22Rv1 (cell line): Measurements from ENCODE around the gene AK9.
A peak's percentile ranks its signal among the peaks of the same experiment; 100 is the strongest.

Experiments used
- H3K27ac ChIP-seq: fragments of 450-650 bp; 2 replicates; pipeline ENCODE4 v1.5.1; 2017
- CTCF ChIP-seq: fragments of 450-650 bp; IDR thresholded peaks from 2 replicates; pipeline ENCODE4 v1.5.1; 2017; ENCODE audit warnings: mild to moderate bottlenecking
- ZFX ChIP-seq: fragments of 450-650 bp; IDR thresholded peaks from 2 replicates; pipeline ENCODE4 v1.6.1; 2017; ENCODE audit warnings: antibody characterized with exemption, borderline replicate concordance

The AK9 gene

GRCh38 chr6:109453156-109453555 lies 237.8 kb downstream of the AK9 start:
- H3K27ac ChIP-seq, result no peak overlapping the region
- no peak for TF ChIP-seq ZFX
- no peak for TF ChIP-seq CTCF

GRCh38 chr6:109452181-109452580 lies 238.8 kb downstream of the AK9 start:
- 0 out of 2 replicates have a peak overlapping the region, but pooled peaks have one; percentile 10 for H3K27ac ChIP-seq
- no peak for TF ChIP-seq ZFX
- no peak for TF ChIP-seq CTCF

GRCh38 chr6:109451376-109451775 lies 239.6 kb downstream of the AK9 start:
- TF ChIP-seq CTCF (no peak), ZFX (no peak)
- no peak overlapping the region for H3K27ac ChIP-seq

GRCh38 chr6:109450801-109451200 lies 240.2 kb downstream of the AK9 start:
- TF ChIP-seq CTCF, result no peak
- TF ChIP-seq ZFX, result no peak
- no peak overlapping the region for H3K27ac ChIP-seq

GRCh38 chr6:109449795-109450673 lies 241.0 kb downstream of the AK9 start:
- no peak overlapping the region for H3K27ac ChIP-seq

GRCh38 chr6:109449064-109449794 lies 241.8 kb downstream of the AK9 start:
- no peak overlapping the region for H3K27ac ChIP-seq
- no peak for TF ChIP-seq ZFX
- no peak for TF ChIP-seq CTCF

More at GRCh38 chr6:109449795-109450673, 241.0 kb downstream of the AK9 start:
- no peak for TF ChIP-seq CTCF
- no peak for TF ChIP-seq ZFX

- no peak overlapping the region for H3K27ac ChIP-seq
- TF ChIP-seq ZFX (no peak), CTCF (no peak)
Observed at GRCh38 chr6:109448615-109449014, 242.4 kb downstream of the AK9 start.
